Activated CD4-positive, alpha-beta T cell treated with anti-CD3 and anti-CD28 coated beads, Interleukin-2, amount 50 U/mL, for 48 hours (primary cell): ENCODE data around the gene SCO1.
"Not testable (repeated sequence)": the region's sequence is repeated elsewhere in the genome, so short reads cannot be mapped to it uniquely, and the experiment has no call there.

Experiments
- DNase-seq, 2 experiments: peaks; one replicate each; pipeline ENCODE4 v3.0.0-alpha.2; 2020

SCO1 gene

GRCh38 chr17:10724546-10725195 lies 27.3 kb upstream of the SCO1 start:
- no peak for DNase-seq

DNA sequence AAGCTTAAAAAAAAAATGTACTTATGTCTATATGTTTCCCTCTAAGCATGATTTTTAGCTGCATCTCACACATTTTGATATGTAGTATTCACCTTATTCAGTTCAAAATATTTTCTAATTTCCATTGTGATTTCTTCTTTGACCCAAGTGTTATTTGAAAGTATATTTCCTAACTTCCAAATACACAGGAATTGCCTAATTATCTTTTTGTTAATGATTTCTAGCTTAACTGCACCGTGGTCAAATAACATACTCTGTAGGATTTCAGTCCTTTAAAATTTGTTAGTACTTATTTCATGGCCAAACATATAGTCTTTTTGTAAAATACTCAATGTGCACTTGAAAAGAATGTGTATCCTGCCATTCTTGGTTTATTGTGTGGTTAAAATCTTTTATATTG lies 21.2 kb upstream of the SCO1 start:
- DNase-seq: no peak

- no peak for DNase-seq
These were observed 18.9 kb upstream of the SCO1 start for GRCh38 chr17:10716218-10716617.

- no peak for DNase-seq
These were observed 16.0 kb upstream of the SCO1 start for GRCh38 chr17:10713318-10713717.

DNA sequence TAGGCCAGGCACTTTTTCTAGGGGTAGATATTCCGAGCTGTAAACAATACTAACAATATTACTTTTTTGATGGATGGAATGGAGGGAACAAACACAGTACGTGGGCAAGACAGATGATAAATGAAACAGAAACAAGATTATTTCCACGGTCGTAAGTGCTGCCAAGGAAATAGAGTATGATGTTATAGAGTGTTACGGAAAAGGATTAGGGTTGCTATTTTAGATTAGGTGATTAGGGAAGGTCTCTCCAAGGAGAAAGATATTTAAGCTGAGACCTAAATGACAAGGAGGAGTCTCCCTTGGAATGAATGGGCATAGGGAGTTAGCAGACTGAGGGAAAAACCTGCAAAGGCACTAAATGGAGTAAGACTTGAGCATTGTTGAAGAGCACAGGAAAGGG lies 8.4 kb upstream of the SCO1 start:
- no peak for DNase-seq

DNA sequence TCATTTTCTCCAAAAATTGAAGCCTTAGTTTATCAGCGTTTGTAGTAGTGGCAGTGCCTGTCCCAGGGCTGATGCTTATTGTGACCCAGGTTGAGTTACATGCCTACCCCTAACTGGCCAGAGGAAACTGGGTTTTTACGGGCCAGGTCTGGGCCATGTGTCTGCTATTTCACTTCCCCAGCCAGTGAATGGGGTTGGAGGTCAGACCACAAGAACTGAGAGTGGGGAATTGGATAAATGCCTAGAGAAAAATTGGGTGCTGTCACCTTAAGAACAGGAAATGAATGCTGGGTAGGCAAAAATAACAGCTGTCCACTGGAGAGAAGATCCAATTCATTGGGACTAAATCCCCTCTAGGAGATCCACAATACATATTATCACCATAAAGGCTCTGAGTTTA lies 5.2 kb upstream of the SCO1 start:
- DNase-seq: no peak

GRCh38 chr17:10699856-10700255 lies 2.5 kb upstream of the SCO1 start:
- no peak for DNase-seq

DNA sequence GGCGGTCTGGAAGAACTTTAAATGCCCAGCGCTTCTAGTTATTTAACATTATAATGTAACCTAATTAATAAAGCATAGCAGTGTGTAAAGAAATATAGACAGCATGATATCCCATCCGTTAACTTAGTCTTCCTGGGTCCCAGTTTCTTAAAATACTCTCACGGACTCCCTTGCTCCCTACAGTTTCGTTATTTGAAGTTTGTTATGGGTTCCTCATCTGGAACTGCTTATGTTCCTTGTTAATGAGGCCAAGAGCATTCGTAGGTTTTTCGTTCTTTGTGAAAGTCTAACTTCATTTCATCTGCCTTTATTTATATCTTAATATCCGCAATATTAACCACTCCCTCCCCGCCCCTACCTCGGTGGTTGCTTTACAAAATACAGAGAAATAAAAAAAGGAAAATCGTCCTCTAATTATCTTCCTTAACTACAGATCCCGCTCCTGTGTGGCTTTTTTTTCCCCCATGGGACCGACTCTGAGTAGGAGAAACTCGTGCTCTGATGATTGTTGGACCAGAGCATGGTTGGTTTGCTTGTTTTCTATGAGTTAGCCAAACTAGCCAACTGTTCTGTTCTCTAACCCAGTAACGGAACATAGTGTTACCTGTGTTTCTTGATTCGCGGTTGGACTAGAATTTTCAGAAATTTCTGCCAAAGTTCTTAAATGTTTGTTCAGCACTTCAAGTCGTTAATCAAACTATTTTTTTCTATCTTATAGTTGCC lies 924 bp upstream of the SCO1 start:
- no peak for DNase-seq

GRCh38 chr17:10695875-10696407 lies 1.4 kb downstream of the SCO1 start:
- DNase-seq: not testable (repeated sequence)

GRCh38 chr17:10687499-10687898 lies 9.8 kb downstream of the SCO1 start:
- no peak for DNase-seq

- no peak for DNase-seq
These were observed 13.5 kb downstream of the SCO1 start for GRCh38 chr17:10683853-10684252.

DNA sequence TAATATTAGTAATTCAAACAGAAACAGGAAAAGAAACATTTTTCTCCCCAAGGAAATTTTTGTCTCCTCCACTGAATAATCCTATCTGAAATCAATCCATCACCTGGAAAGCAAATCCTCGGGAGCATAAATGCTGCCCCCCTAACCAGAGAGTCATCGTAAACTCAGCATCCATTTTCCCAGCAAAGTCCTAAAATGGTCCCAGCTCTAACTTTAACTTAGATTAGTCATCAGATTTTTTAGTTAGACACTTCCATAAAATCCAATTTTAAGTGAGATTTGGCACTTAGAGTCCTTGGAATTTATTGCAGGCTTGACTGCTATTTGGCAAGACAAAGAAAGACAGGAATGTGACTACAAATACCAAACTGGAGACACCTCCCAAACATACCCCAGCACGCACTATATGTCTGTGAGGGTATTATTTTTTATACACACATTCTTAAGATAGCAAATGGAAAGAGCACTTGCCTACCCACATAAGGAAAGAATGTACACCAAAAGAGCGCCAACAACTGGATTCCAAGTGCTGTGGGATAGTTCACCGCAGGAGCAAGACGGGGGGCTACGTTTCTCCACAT lies 15.4 kb downstream of the SCO1 start:
- DNase-seq: no peak

DNA sequence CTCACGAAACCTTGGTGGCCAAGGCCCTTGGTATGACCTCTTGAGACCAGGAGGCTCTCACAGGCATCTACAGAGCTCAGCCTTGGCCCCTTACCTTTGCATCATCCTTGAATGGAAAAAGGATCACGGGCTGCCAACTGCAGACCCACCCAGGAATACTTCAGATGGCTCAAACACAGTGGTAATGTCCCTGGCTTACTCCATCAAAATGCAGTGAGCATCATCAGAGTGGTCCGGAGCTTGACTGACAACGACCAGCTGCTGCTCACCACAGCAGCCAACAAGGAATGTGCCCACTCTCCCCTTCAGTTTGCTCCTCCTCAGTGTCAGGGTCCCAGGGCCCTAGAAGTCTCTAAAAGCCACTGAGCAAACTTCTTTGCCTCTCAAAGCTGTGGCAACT lies 22.6 kb downstream of the SCO1 start:
- DNase-seq: no peak

- DNase-seq: no peak
These were observed 24.0 kb downstream of the SCO1 start for GRCh38 chr17:10673312-10673711.

GRCh38 chr17:10668775-10669174 lies 28.6 kb downstream of the SCO1 start:
- DNase-seq: no peak

DNA sequence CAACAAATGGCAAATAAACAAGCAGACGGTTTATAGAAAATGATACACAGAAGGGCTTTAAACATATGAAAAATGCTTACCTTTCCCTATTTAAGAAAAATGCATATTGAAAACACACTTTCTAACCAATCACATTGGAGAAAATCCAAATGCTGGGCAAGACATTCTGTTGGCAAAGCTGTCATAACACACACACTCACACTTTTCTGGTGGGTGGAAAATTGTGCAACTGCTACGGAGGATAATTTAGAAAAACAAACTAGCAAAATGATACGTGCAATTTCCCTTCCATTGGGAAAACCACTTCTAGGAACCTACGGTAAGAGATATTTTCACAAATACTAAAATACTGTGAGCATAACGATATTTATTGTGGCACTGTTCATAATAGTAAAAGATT lies 30.4 kb downstream of the SCO1 start:
- DNase-seq: no peak

- no peak for DNase-seq
These were observed 32.8 kb downstream of the SCO1 start for GRCh38 chr17:10664571-10664970.

GRCh38 chr17:10663231-10663630 lies 34.1 kb downstream of the SCO1 start:
- no peak for DNase-seq

DNA sequence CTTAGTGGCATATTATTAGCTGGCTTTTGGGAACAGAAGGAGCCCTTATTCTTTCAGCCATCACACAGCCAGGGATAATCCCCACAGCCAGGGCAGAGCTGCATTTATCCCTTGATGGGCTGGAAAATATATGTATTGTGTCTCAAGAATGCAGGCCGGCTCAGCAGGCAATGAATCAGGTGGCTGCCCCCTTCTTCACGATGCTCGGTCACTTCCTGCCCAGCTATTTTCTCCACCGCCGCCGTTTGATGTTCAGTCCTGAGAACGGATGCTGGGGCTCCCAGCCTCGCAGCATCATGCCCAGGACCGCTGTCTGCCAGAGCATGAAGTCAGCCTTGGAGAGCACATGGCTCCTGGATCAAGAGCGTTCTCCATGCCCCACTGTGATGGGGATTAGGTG lies 35.9 kb downstream of the SCO1 start:
- no peak for DNase-seq

- no peak for DNase-seq
These were observed 39.5 kb downstream of the SCO1 start for GRCh38 chr17:10657879-10658278.

DNA sequence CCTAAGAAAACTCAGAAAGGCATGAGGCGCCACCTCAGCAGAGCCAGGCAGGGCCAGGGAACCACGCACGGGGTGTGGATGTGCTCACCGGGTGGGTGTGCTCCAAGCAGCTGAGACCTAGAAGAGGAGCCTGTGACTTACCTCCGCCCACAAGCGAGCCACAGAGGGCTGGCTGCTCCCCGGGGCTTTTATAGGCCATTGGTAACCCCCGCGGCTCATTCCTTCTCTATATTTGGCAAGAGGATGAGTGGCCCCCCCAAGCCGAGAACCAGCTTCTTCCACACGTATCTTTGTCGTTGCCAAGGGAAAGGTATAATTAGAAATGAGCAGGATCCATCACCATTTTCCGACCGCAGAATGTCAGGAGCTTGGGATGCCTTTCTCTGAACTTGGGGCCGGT lies 40.2 kb downstream of the SCO1 start, which contains the start of gene MYH3:
Gene MYH3, minus strand, starts transcription at position 162 of the 400 bp plus-strand sequence. CDS start 2,245 bp downstream, outside the sequence.
- DNase-seq: no peak

DNA sequence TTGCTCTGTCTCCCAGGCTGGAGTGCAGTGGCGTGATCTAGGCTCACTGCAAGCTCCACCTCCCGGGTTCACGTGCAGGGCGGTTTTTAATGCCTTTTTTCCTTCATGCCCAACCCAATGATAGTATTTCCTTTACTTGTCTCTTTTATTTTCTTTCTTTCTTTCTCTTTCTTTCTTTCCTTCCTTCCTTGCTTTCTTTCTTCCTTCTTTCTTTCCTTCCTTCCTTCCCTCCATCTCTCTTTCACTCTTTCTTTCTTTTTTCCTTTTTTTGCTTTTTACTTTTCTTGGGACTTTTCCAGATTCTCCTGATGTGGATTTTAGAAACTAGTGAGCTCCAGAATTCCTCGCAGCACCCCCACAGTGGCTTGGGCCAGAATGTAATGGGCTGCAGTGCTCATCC lies 43.3 kb downstream of the SCO1 start:
- no peak for DNase-seq

GRCh38 chr17:10652984-10653659 lies 44.2 kb downstream of the SCO1 start:
- DNase-seq: peak; percentile 17 to 34
